ENCODE measurements around the gene HDAC4. TPM values are rescaled to one million over a fixed set of nuclear protein-coding genes. Genes with fewer than 3 reads are reported as not detected.

Gene HDAC4
- total and polyA plus RNA-seq, 9 donors: 10.1 to 17.6 (median 13.3) TPM

DNA sequence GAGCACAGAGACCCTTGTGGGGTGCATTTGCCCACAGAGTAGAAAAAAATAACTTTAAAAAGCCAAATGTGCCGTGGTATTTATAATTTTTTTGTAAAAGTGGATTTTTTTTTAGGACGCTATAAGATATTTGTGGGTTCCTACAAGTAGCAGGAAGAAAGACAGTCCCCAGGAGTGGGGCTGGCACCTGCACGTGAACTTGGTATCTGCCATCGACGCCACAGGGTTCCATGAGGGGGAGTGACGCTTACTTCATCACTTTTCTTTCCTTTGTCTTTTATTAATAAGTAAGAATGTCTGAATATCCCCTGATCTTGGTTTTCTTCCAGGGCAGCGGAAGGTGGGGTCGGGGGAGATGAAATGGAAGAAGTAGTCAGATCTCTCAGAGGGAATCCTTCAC, 345.9 kb downstream of the HDAC4 start:
- 100% methylated on average over 2 of the region's 8 CpGs for WGBS (ENCODE audit: insufficient coverage)
- Histone ChIP-seq H3K4me3 (ENCODE audit: low read length) (no peak overlapping the region), H3K4me1 (ENCODE audit: control insufficient read depth, insufficient read depth, low read length) (no peaks in the 10 kb centered on the region), H3K27me3 (ENCODE audit: control insufficient read depth, insufficient read depth, low read length) (no peaks in the 10 kb centered on the region), H3K36me3 (ENCODE audit: control insufficient read depth, insufficient read depth, low read length) (peaks cover 75% of the 10 kb centered on the region), H3K27ac (ENCODE audit: low read length) (no peak overlapping the region), H3K9me3 (replicated peaks; ENCODE audit: control insufficient read depth, low read depth, low read length) (peaks cover 5% of the 10 kb centered on the region)
- DNase-seq: no peak

GRCh38 chr2:239053801-239054503, 346.9 kb downstream of the HDAC4 start:
- DNase-seq: no peak
- WGBS (ENCODE audit: insufficient coverage): 93% methylated on average over 14 of the region's 15 CpGs
- peaks cover 73% of the 10 kb centered on the region for H3K36me3 ChIP-seq (ENCODE audit: control insufficient read depth, insufficient read depth, low read length)
- H3K4me1 ChIP-seq (ENCODE audit: control insufficient read depth, insufficient read depth, low read length): no peaks in the 10 kb centered on the region
- no peak overlapping the region for H3K4me3 ChIP-seq (ENCODE audit: low read length)
- no peaks in the 10 kb centered on the region for H3K27me3 ChIP-seq (ENCODE audit: control insufficient read depth, insufficient read depth, low read length)
- peaks cover 5% of the 10 kb centered on the region for H3K9me3 ChIP-seq (replicated peaks; ENCODE audit: control insufficient read depth, low read depth, low read length)
- no peak overlapping the region for H3K27ac ChIP-seq (ENCODE audit: low read length)

- Histone ChIP-seq H3K9me3 (replicated peaks; ENCODE audit: control insufficient read depth, low read depth, low read length) (peaks cover 10% of the 10 kb centered on the region), H3K4me1 (ENCODE audit: control insufficient read depth, insufficient read depth, low read length) (no peaks in the 10 kb centered on the region), H3K27me3 (ENCODE audit: control insufficient read depth, insufficient read depth, low read length) (no peaks in the 10 kb centered on the region), H3K27ac (ENCODE audit: low read length) (no peak overlapping the region), H3K36me3 (ENCODE audit: control insufficient read depth, insufficient read depth, low read length) (peaks cover 72% of the 10 kb centered on the region), H3K4me3 (ENCODE audit: low read length) (no peak overlapping the region)
- DNase-seq: no peak
- WGBS (ENCODE audit: insufficient coverage): 94% methylated on average over 48 of the region's 51 CpGs
These were observed 347.8 kb downstream of the HDAC4 start for GRCh38 chr2:239052798-239053665.

- 89% methylated on average over 18 of the region's 19 CpGs for WGBS (ENCODE audit: insufficient coverage)
- peaks cover 7% of the 10 kb centered on the region for H3K9me3 ChIP-seq (replicated peaks; ENCODE audit: control insufficient read depth, low read depth, low read length)
- peaks cover under 1% of the 10 kb centered on the region for H3K4me1 ChIP-seq (ENCODE audit: control insufficient read depth, insufficient read depth, low read length)
- H3K27me3 ChIP-seq (ENCODE audit: control insufficient read depth, insufficient read depth, low read length): no peaks in the 10 kb centered on the region
- no peak overlapping the region for H3K4me3 ChIP-seq (ENCODE audit: low read length)
- DNase-seq: no peak
- H3K36me3 ChIP-seq (ENCODE audit: control insufficient read depth, insufficient read depth, low read length): peaks cover 68% of the 10 kb centered on the region
- H3K27ac ChIP-seq (ENCODE audit: low read length): no peak overlapping the region
These were observed 348.9 kb downstream of the HDAC4 start for GRCh38 chr2:239051891-239052445.

GRCh38 chr2:239050252-239050649, 350.6 kb downstream of the HDAC4 start:
- peaks cover 7% of the 10 kb centered on the region for H3K9me3 ChIP-seq (replicated peaks; ENCODE audit: control insufficient read depth, low read depth, low read length)
- H3K36me3 ChIP-seq (ENCODE audit: control insufficient read depth, insufficient read depth, low read length): peaks cover 53% of the 10 kb centered on the region
- no peak for DNase-seq
- no peak overlapping the region for H3K27ac ChIP-seq (ENCODE audit: low read length)
- peaks cover 5% of the 10 kb centered on the region for H3K4me1 ChIP-seq (ENCODE audit: control insufficient read depth, insufficient read depth, low read length)
- WGBS (ENCODE audit: insufficient coverage): 100% methylated on average over 2 of the region's 3 CpGs
- no peak overlapping the region for H3K4me3 ChIP-seq (ENCODE audit: low read length)
- no peaks in the 10 kb centered on the region for H3K27me3 ChIP-seq (ENCODE audit: control insufficient read depth, insufficient read depth, low read length)

- peaks cover 48% of the 10 kb centered on the region for H3K36me3 ChIP-seq (ENCODE audit: control insufficient read depth, insufficient read depth, low read length)
These were observed 351.2 kb downstream of the HDAC4 start for GRCh38 chr2:239049421-239050251.

DNA sequence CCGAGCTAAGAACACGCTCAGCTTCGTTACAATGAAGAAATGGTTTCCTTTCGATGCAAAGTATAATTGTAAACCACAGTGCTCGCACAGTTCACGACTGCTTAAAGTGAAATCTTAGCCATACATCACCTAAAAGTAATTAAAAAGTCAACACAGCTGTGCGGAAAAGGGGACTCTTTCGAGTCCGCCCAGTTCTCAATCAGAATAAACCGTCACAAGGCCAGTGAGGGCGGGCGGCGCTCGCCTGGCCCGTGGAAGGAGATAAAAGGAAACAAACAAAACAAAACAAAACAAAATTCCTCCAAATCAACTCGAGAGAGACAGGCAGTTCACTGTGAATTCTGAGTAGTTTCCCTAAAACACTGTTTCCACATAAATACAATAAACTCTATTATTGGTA, 352.1 kb downstream of the HDAC4 start:
- peaks cover 39% of the 10 kb centered on the region for H3K36me3 ChIP-seq (ENCODE audit: control insufficient read depth, insufficient read depth, low read length)
- H3K27me3 ChIP-seq (ENCODE audit: control insufficient read depth, insufficient read depth, low read length): no peaks in the 10 kb centered on the region
- no peak overlapping the region for H3K4me3 ChIP-seq (ENCODE audit: low read length)
- peaks cover 7% of the 10 kb centered on the region for H3K9me3 ChIP-seq (replicated peaks; ENCODE audit: control insufficient read depth, low read depth, low read length)
- H3K4me1 ChIP-seq (ENCODE audit: control insufficient read depth, insufficient read depth, low read length): peaks cover 5% of the 10 kb centered on the region
- DNase-seq: no peak
- H3K27ac ChIP-seq (ENCODE audit: low read length): no peak overlapping the region
- WGBS (ENCODE audit: insufficient coverage): no CpG with 5 or more reads among the region's 16 CpGs

More at GRCh38 chr2:239049421-239050251, 351.2 kb downstream of the HDAC4 start:
- H3K27ac ChIP-seq (ENCODE audit: low read length): no peak overlapping the region
- H3K9me3 ChIP-seq (replicated peaks; ENCODE audit: control insufficient read depth, low read depth, low read length): peaks cover 7% of the 10 kb centered on the region
- H3K4me1 ChIP-seq (ENCODE audit: control insufficient read depth, insufficient read depth, low read length): peaks cover 5% of the 10 kb centered on the region
- WGBS (ENCODE audit: insufficient coverage): 96% methylated on average over 24 of the region's 28 CpGs
- no peaks in the 10 kb centered on the region for H3K27me3 ChIP-seq (ENCODE audit: control insufficient read depth, insufficient read depth, low read length)
- no peak overlapping the region for H3K4me3 ChIP-seq (ENCODE audit: low read length)
- DNase-seq: no peak

DNA sequence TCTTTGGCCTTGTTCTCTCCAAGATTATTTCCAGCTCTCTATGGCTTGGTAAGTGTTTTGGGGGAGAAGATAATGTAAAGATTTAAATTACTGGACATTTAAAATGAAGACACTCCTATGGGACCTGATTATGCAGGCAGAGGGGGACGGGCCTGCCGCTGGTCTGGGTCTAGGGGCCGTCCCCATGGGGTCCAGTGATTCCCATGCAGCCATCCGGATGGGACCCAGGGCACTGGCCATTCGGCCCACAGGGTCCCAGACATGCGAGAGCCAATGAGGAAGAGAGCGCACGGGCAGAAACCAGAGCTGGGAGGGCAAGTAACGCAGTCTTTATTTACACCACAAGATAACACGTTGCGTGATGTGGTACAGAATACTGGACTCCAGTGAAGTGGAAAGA, 353.0 kb downstream of the HDAC4 start:
- H3K9me3 ChIP-seq (replicated peaks; ENCODE audit: control insufficient read depth, low read depth, low read length): peaks cover 7% of the 10 kb centered on the region
- H3K27ac ChIP-seq (ENCODE audit: low read length): no peak overlapping the region
- peaks cover 5% of the 10 kb centered on the region for H3K4me1 ChIP-seq (ENCODE audit: control insufficient read depth, insufficient read depth, low read length)
- no peaks in the 10 kb centered on the region for H3K27me3 ChIP-seq (ENCODE audit: control insufficient read depth, insufficient read depth, low read length)
- peaks cover 30% of the 10 kb centered on the region for H3K36me3 ChIP-seq (ENCODE audit: control insufficient read depth, insufficient read depth, low read length)
- H3K4me3 ChIP-seq (ENCODE audit: low read length): no peak overlapping the region
- DNase-seq: no peak
- 96% methylated on average over 6 of the region's 11 CpGs for WGBS (ENCODE audit: insufficient coverage)

DNA sequence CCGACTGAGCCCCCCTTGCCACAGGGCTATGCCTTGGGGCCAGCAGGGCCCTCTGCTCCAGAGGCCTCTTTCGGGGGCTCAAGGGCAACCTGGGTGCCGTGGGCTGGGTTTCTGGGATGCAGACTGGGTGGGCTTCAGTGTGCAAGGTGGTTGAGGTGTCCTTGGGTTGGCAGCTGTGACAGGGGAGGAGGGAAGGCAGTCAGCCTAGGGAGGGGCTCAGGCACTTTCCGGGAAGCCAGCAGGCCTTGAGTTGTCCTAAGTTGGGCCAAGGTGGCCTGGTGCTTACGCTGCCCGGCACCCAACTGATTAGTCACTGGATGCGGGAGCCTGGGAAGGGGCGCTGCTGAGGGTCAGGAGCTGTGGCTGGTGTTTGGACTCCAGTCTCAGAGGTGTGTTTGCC, 353.4 kb downstream of the HDAC4 start:
- DNase-seq: no peak
- H3K27me3 ChIP-seq (ENCODE audit: control insufficient read depth, insufficient read depth, low read length): no peaks in the 10 kb centered on the region
- no peak overlapping the region for H3K4me3 ChIP-seq (ENCODE audit: low read length)
- WGBS (ENCODE audit: insufficient coverage): 92% methylated on average over 7 of the region's 8 CpGs
- peaks cover 7% of the 10 kb centered on the region for H3K9me3 ChIP-seq (replicated peaks; ENCODE audit: control insufficient read depth, low read depth, low read length)
- H3K36me3 ChIP-seq (ENCODE audit: control insufficient read depth, insufficient read depth, low read length): peaks cover 25% of the 10 kb centered on the region
- H3K4me1 ChIP-seq (ENCODE audit: control insufficient read depth, insufficient read depth, low read length): peaks cover 5% of the 10 kb centered on the region
- no peak overlapping the region for H3K27ac ChIP-seq (ENCODE audit: low read length)

Measured in muscle of leg (tissue), 11 donors.